ENCODE data around the gene ZNF593. TPM values are rescaled to one million over a fixed set of nuclear protein-coding genes. Genes with fewer than 3 reads are reported as not detected.
A peak's percentile ranks its signal among the peaks of the same experiment; 100 is the strongest.

Gene ZNF593
- total and polyA plus RNA-seq, 11 donors = 13.7 to 147 (median 22.6) TPM

DNA sequence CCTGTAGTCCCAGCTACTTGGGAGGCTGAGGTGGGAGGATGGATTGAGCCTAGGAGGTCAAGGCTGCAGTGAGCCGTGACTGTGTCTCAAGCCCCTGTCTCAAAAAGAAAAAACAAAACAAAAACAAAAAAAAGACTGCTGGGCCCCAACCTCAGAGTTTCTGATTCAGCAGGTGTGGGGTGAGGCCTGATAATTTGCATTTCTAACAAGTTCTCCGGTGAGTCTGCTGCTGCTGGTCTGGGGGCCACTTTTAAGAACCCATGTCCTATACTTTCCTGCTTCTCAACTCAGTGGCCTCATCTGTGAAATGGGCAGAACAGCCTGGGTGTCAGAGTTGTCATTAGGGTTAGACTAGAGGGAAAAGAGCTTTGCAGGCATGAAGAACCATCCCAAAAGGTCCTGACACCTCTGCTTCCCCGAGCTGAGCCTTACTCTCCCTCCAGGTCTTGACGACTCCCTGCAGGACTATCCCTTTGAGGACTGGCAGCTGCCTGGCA, 10.3 kb downstream of the ZNF593 start:
- intact Hi-C loops (cut with DNase I) = loop anchor here in 1 of 10 donors (10.0 kb wide), 1 partner anchor 145 kb away; no protein-coding TSS in a partner anchor

DNA sequence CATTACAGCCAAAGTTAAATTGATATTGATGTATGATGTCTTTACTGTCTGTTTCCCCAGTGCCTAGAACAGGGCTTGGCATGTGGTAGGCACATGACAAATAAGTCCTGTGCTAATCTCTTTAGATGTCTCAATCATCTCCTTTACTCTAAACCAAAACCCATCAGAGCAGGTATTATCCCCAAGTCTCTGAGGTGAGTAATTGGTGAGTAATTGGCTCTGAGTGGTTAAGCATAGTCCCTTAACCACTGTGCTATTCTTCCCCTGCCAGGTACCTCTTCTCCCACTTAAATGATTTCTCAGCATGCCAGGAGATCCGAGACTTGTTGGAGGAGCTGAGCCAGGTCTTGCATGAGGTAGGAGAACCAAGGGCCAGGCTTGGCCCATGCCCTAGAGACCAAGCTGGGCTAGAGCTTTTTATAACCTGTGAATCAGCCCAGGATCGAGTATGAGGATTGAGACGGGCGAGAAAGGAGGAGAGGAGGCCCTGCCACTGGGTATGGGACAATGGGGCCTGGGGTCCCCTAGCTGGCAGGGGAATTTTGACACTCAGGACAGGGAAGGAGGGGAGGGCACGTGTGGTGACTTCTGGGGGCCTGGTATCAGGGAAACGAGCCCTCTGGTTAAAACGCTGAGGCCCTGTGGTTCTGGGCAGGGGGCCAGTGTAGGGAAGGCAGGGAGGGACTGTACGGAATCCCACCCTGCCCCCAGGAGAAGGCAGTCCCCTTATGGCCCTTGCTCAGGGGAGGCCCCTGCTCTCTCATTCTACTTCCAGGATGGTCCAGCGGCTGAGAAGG, 12.1 kb downstream of the ZNF593 start:
- DNase-seq = no peak
- intact Hi-C loops (cut with DNase I) = loop anchor here in 1 of 10 donors (10.0 kb wide), 1 partner anchor 143 kb away; no protein-coding TSS in a partner anchor
- ATAC-seq = peak in 3 of 4 donors; percentile 56 to 74 (median 64)
- Histone ChIP-seq H3K36me3 (no peaks in the 10 kb centered on the region), H3K4me3 (no peak overlapping the region), H3K9me3 (no peaks in the 10 kb centered on the region), H3K27me3 (no peaks in the 10 kb centered on the region), H3K4me1 (peaks cover 0 to 3% (median 0%) of the 10 kb centered on the region in 12 donors), H3K27ac (no peak overlapping the region)
- WGBS, 4 donors = 51 to 63% (median 61%) methylated on average over 9 of the region's 9 CpGs
- TF ChIP-seq, protein P1, sequence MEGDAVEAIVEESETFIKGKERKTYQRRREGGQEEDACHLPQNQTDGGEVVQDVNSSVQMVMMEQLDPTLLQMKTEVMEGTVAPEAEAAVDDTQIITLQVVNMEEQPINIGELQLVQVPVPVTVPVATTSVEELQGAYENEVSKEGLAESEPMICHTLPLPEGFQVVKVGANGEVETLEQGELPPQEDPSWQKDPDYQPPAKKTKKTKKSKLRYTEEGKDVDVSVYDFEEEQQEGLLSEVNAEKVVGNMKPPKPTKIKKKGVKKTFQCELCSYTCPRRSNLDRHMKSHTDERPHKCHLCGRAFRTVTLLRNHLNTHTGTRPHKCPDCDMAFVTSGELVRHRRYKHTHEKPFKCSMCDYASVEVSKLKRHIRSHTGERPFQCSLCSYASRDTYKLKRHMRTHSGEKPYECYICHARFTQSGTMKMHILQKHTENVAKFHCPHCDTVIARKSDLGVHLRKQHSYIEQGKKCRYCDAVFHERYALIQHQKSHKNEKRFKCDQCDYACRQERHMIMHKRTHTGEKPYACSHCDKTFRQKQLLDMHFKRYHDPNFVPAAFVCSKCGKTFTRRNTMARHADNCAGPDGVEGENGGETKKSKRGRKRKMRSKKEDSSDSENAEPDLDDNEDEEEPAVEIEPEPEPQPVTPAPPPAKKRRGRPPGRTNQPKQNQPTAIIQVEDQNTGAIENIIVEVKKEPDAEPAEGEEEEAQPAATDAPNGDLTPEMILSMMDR (IDR thresholded peaks at IDR 0.05) = no peak
- no peak for TF ChIP-seq POLR2A (IDR thresholded peaks at IDR 0.05)

More for the DNA sequence above, 10.3 kb downstream of the ZNF593 start:
- no peak for TF ChIP-seq POLR2A (IDR thresholded peaks at IDR 0.05)
- TF ChIP-seq, protein P1 (IDR thresholded peaks at IDR 0.05) = no peak
- H3K27ac ChIP-seq = no peak overlapping the region
- no peaks in the 10 kb centered on the region for H3K9me3 ChIP-seq
- no peak for DNase-seq
- no peak for ATAC-seq
- H3K4me3 ChIP-seq = no peak overlapping the region
- H3K27me3 ChIP-seq = no peaks in the 10 kb centered on the region
- no peaks in the 10 kb centered on the region for H3K36me3 ChIP-seq
- H3K4me1 ChIP-seq = peaks cover 0 to 3% (median 0%) of the 10 kb centered on the region in 12 donors
- 80 to 89% (median 84%) methylated on average over 4 of the region's 4 CpGs for WGBS, 4 donors

DNA sequence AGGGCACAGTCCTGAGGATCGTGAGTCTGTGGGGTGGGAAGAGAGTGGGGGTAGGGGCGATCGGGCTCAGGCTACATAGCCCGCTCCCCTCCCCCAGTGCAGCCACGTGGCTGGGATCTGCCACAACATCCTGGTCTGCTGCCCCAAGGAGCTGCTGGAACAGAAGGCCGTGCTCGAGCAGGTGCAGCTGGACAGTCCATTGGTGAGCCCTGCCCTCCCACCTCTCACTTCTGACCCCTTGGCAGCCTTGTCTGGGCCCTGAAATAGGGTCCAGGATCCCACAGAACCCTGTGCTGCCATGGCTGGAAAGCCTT, 12.6 kb downstream of the ZNF593 start:
- DNase-seq = no peak
- no peak for ATAC-seq
- H3K27ac ChIP-seq = no peak overlapping the region
- no peaks in the 10 kb centered on the region for H3K36me3 ChIP-seq
- TF ChIP-seq POLR2A (IDR thresholded peaks at IDR 0.05) = no peak
- TF ChIP-seq, protein P1 (IDR thresholded peaks at IDR 0.05) = no peak
- H3K4me1 ChIP-seq = peaks cover 0 to 3% (median 0%) of the 10 kb centered on the region in 12 donors
- no peaks in the 10 kb centered on the region for H3K9me3 ChIP-seq
- 80 to 85% (median 82%) methylated on average over 4 to 7 of the region's 7 CpGs for WGBS, 4 donors
- intact Hi-C loops (cut with DNase I) = loop anchor here in 1 of 10 donors (10.0 kb wide), 1 partner anchor 142 kb away; no protein-coding TSS in a partner anchor
- H3K4me3 ChIP-seq = no peak overlapping the region
- no peaks in the 10 kb centered on the region for H3K27me3 ChIP-seq

DNA sequence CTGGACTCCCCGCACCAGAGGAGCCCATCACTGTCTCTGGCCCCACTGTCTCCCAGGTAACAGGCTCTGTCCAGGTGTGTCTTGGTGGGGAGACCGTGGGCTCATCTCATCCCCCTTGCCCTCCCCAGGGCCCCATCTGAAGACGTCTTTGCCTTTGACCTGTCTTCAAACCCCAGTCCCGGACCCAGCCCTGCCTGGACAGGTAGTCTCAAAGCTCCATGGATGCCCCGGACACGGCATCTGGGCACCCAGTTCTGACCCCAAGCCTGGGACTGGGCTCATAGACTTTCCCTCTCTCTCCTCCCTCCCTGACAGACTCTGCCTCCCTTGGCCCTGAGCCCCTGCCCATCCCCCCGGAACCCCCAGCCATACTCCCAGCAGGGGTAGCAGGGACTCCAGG, 14.4 kb downstream of the ZNF593 start:
- ATAC-seq (no peak), DNase-seq (no peak)
- intact Hi-C loops (cut with DNase I) = loop anchor here in 1 of 10 donors (10.0 kb wide), 1 partner anchor 141 kb away; no protein-coding TSS in a partner anchor
- Histone ChIP-seq H3K4me3 (no peak overlapping the region), H3K9me3 (no peaks in the 10 kb centered on the region), H3K4me1 (peaks cover 0 to 3% (median 0%) of the 10 kb centered on the region in 12 donors), H3K36me3 (no peaks in the 10 kb centered on the region), H3K27me3 (no peaks in the 10 kb centered on the region), H3K27ac (no peak overlapping the region)
- WGBS, 4 donors = 87 to 92% (median 91%) methylated on average over 7 of the region's 7 CpGs
- TF ChIP-seq POLR2A (IDR thresholded peaks at IDR 0.05) = no peak
- TF ChIP-seq, protein P1 (IDR thresholded peaks at IDR 0.05) = no peak

All from heart left ventricle (tissue), 16 donors.